COLO668 (cell line): Measurements from ENCODE around the gene HDAC11.
"Not testable (repeated sequence)": the region's sequence is repeated elsewhere in the genome, so short reads cannot be mapped to it uniquely, and the experiment has no call there.

Experiments
- DNase-seq: peaks from one replicate; lab custom pipeline; 2025; ENCODE audit not compliant: unreplicated experiment; lab: John Stamatoyannopoulos, UW

The HDAC11 gene

GRCh38 chr3:13466781-13467180 is 13.3 kb upstream of the HDAC11 start:
- DNase-seq = no peak

DNA sequence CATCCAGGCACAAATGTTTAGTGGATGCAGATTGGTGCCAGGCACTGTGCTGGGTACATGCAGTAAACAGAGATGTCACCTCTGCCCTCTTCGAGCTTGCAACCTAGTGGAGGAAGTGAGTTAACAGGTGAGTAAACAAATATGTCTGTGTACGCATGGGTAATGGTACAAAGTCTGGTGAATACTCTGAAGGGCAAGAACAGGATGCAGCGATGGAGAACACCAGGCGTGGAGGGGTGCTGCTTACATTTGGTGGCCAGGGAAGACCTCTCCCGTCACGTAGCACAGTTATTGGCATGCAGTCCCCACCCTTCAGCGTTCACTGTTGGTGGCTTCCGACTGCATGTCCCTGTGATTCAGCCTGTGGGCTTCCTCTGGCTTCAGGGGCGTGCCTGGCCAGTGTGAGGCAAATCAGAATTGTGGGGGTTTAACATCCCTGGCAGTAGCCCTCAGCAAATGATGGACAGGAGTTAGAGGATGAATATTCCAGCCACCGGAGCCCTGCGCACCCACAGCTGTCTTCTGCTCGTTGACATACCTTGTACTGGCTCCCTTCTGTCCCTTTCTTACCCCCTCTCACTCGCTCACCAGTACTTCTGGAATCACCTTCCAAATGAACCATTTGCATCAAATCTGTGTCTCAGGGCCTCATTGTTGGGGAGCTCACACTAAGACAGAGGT is 9.1 kb upstream of the HDAC11 start:
- peak; percentile 70 for DNase-seq

DNA sequence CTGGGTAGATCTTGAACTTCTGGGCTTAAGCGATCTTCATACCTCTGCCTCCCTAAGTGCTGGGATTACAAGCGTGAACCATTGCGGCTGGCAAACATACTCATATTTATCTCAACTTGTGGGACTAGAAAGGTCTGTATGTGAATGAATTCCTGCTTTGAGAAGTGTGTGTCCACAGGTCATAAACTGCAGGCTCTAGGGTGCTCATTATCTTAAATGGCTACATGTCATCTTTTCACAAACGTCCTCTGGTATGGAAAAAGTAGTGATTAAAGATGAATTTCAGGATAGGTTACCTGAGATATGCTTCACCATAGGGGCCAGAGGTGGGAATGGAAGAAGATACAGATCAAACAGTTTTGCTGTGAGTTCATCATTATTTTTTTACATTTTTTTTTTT is 7.8 kb upstream of the HDAC11 start:
- DNase-seq = no peak

DNA sequence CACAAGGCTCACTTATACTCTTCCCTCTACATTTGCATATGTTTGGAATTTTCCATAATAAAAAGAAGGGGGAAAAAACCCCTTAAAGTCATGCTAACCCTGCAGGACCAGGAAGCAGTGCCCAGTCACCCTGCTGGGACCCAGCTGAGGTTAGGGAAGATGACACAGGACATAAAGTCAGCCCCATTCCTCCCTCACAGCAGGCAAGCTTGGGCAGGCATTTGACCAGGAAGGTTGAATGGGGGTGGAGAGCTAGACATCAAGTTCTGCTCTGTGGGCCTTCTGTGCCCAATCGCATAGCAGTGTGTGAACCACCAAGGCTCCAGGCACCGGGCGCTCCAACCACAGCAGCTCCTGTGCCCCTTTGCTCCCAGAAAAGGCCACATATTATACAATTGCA is 7.1 kb upstream of the HDAC11 start:
- no peak for DNase-seq

DNA sequence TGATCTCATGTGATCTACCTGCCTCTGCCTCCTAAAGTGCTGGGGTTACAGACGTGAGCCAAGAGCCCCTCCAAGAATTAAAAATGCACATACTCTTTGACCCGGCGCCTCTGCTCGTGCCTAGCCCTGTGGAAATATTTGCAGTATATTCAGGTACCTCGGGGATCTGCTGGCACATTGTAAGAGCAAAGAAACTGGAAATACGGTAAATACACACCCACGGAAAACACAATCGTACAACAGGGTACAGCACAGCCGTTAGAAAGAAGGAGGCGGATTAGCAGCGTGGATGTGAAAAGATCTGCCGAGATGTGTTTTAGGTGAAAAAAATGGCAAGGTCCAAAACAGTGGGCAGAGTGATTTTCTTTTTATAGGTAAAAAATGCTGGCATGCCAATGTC is 6.1 kb upstream of the HDAC11 start:
- no peak for DNase-seq

DNA sequence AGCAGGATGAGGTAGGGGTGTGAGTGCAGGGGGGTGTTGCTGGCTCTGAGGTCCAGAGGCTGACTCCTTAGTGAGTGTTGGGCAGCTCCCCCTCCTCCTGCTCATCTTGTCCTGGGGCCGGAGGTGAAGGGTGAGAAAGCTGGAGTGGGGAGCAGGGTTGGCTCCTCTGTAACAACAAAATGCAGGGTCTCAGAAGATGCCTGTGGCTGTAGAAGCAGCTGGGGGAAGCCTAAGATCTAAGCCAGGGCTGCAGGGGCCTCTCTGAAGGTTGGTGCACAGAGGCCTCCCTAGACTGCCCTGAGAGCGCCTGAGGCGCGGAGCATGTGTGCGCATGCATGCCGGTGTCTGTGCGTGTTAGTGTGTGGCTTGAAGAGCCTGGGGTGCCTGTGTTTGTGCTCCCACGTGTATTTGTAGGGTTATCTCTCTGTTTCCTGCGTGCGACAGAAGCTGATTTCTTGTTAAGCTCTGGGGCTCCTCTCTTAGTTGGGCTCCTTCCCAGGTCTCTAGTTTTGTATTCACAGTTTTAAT is 5.3 kb upstream of the HDAC11 start:
- no peak for DNase-seq

- peak; percentile 8 for DNase-seq
Measured at GRCh38 chr3:13475871-13476590, 4.1 kb upstream of the HDAC11 start.

GRCh38 chr3:13477943-13478342 is 2.2 kb upstream of the HDAC11 start:
- DNase-seq = no peak

- peak; percentile 49 for DNase-seq
Measured at GRCh38 chr3:13479332-13479581, 849 bp upstream of the HDAC11 start.

DNA sequence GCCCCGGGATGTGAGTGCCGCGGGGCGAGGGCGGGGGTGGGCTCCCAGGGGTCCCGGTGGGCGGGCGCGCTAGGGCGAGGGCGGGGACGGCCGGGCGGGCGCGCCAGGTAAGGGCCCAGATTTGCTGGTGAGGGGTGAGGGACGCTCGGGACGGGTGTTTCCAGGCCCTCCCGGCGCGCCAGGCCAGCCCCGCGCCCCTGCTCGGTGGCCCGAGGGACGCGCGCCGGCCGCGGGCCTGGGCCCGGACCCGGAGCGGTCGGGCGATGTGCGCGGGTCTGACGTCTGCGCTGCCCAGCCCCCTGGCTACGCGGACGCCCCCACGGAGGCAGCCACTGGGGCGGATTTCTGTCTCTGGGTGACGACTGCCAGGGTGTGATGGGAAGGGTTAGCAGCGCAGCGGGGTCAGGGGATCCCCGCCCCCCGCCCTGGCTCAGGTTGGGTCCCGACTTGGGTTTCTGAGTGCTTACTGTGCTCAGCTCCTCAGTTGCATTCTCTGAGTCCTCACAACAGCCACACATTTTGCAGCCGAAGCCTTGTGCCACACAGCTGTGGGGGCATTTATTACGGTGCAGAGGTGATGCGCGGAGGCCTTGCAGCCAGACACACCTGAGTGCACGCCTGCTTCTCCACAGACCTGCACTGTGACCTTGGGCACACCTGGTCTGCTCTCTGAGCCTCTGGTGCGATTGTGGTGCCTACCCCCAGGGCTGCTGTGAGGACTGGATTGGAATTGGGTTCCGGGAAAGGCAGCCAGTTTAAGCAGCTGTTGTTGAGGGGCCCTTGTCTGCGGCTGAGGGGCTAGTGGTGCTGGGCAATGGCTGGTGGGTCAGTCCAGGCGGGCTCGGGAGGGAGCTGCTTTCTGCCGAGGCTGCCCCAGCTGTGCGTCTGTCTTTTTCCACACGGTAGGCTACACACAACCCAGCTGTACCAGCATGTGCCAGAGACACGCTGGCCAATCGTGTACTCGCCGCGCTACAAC is 523 bp downstream of the HDAC11 start:
- DNase-seq = peak; percentile 14

GRCh38 chr3:13482106-13482690 is 2.1 kb downstream of the HDAC11 start:
- DNase-seq = no peak

GRCh38 chr3:13483286-13483685 is 3.2 kb downstream of the HDAC11 start:
- no peak for DNase-seq

DNA sequence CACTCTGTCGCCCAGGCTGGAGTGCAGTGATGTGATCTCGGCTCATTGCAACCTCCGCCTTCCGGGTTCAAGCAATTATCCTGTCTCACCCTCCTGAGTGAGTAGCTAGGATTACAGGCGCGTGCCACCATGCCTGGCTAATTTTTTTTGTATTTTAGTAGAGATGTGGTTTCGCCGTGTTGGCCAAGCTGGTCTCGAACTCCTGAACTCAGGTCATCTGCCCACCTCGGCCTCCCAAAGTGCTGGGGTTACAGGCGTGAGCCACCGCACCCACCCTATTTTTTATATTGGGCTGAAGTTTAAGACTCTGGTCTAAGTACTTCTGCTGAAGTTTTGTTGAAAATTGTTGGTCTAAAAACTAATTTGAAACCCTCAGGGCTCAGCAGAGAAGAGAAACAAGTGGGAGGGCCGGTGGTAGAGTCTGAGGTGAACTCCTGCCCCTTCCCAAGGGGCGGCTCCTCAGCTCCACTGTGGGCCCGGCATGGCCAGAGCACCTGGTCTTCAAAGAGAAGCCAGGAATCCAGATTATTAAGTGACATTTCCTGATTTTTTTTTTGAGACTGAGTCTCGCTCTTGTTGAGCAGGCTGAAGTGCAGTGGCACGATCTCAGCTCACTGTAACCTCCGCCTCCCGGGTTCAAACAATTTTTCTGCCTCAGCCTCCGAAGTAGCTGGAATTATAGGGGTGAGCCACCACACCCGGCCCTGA is 4.0 kb downstream of the HDAC11 start:
- no peak for DNase-seq

- peak; percentile 76 for DNase-seq
Measured at GRCh38 chr3:13484851-13485590, 4.9 kb downstream of the HDAC11 start.

GRCh38 chr3:13485630-13486562 is 5.8 kb downstream of the HDAC11 start:
- DNase-seq = not testable (repeated sequence)

GRCh38 chr3:13487403-13487802 is 7.3 kb downstream of the HDAC11 start:
- DNase-seq = no peak

GRCh38 chr3:13491206-13491974 is 11.3 kb downstream of the HDAC11 start:
- no peak for DNase-seq

GRCh38 chr3:13492048-13492447 is 11.9 kb downstream of the HDAC11 start:
- no peak for DNase-seq
